HEK293 (cell line): ENCODE measurements around the gene REG3A.

ENCODE experiments used
- CTCF ChIA-PET: fragments of 350-600 bp; formaldehyde crosslinking; extraction: SDS; loops from one replicate; lab custom pipeline; 2021; ENCODE audit warnings: antibody characterized with exemption; lab: Yijun Ruan, JAX
- POLR2A ChIA-PET: fragments of 300-600 bp; formaldehyde crosslinking; extraction: SDS; loops from one replicate; lab custom pipeline; 2020; ENCODE audit warnings: antibody characterized with exemption, inconsistent platforms; lab: Yijun Ruan, JAX
- H3K27ac ChIP-seq: fragments of 200-500 bp; sonication (Bioruptor generic); 2 replicates; pipeline ENCODE4 v1.5.1; 2014; ENCODE audit warnings: low read depth, low read length, control low read depth, inconsistent platforms; ENCODE audit errors: extremely low read depth
- H3K36me3 ChIP-seq, 2 experiments: fragments of 200-500 bp in 1 of 2; sonication (Bioruptor generic) in 1 of 2; 1 replicate in 1 of 2; 2 replicates in 1 of 2; pipeline ENCODE4 v1.5.1; 2014 to 2017; ENCODE audit warnings: inconsistent platforms in 2 of 2, low read length in 2 of 2; ENCODE audit not compliant: control insufficient read depth in 2 of 2, insufficient read depth in 1 of 2
- H3K4me1 ChIP-seq: fragments of 200-500 bp; sonication (Bioruptor generic); 2 replicates; pipeline ENCODE4 v1.5.1; 2014; ENCODE audit warnings: mild to moderate bottlenecking, low read length, inconsistent platforms; ENCODE audit not compliant: control insufficient read depth, insufficient read depth
- H3K4me3 ChIP-seq: 2 replicates; pipeline ENCODE4 v1.5.1; 2011; ENCODE audit warnings: low read depth, mild to moderate bottlenecking, control low read depth, low read length, moderate library complexity
- H3K9me3 ChIP-seq: fragments of 200-500 bp; sonication (Bioruptor generic); 2 replicates; pipeline ENCODE4 v1.5.1; 2014; ENCODE audit warnings: low read depth, low read length, inconsistent platforms; ENCODE audit not compliant: control insufficient read depth, insufficient read depth
- AEBP2 ChIP-seq: fragments of 450-650 bp; formaldehyde crosslinking; IDR thresholded peaks from 2 replicates; pipeline ENCODE4 v1.5.1; 2016; ENCODE audit warnings: missing biosample characterization, missing genetic modification characterization, borderline replicate concordance
- BCL11B ChIP-seq: fragments of 450-650 bp; formaldehyde crosslinking; IDR thresholded peaks from 2 replicates; pipeline ENCODE4 v1.5.1; 2016; ENCODE audit warnings: low read depth, missing biosample characterization, missing genetic modification characterization
- PRDM1 ChIP-seq: fragments of 450-650 bp; formaldehyde crosslinking; IDR thresholded peaks from 2 replicates; pipeline ENCODE4; 2016; ENCODE audit warnings: missing biosample characterization, missing genetic modification characterization
- REPIN1 ChIP-seq: fragments of 450-650 bp; formaldehyde crosslinking; IDR thresholded peaks from 2 replicates; pipeline ENCODE4 v1.5.1; 2017; ENCODE audit warnings: missing biosample characterization, missing genetic modification characterization, low read depth
- REST ChIP-seq: fragments of 450-650 bp; formaldehyde crosslinking; IDR thresholded peaks from 2 replicates; pipeline ENCODE4 v1.5.1; 2016; ENCODE audit warnings: missing biosample characterization, missing genetic modification characterization
- SETDB1 ChIP-seq: IDR thresholded peaks from one replicate; pipeline ENCODE4 v1.6.1; 2017; ENCODE audit warnings: mild to moderate bottlenecking, low read length, moderate library complexity, mixed read lengths; ENCODE audit not compliant: insufficient read length
- ZBTB48 ChIP-seq: fragments of 450-650 bp; formaldehyde crosslinking; IDR thresholded peaks from 2 replicates; pipeline ENCODE4 v1.5.1; 2016; ENCODE audit warnings: missing biosample characterization, missing genetic modification characterization
- ZNF133 ChIP-seq: fragments of 450-650 bp; formaldehyde crosslinking; IDR thresholded peaks from 2 replicates; pipeline ENCODE4 v1.5.1; 2016; ENCODE audit warnings: missing biosample characterization, missing genetic modification characterization
- ZNF138 ChIP-seq: fragments of 450-650 bp; formaldehyde crosslinking; IDR thresholded peaks from 2 replicates; pipeline ENCODE4 v1.5.1; 2016; ENCODE audit warnings: missing biosample characterization, missing genetic modification characterization, borderline replicate concordance
- ZNF280C ChIP-seq: fragments of 450-650 bp; formaldehyde crosslinking; IDR thresholded peaks from 2 replicates; pipeline ENCODE4 v1.5.1; 2016; ENCODE audit warnings: missing biosample characterization, missing genetic modification characterization
- ZNF341 ChIP-seq: fragments of 450-650 bp; formaldehyde crosslinking; IDR thresholded peaks from 2 replicates; pipeline ENCODE4; 2016; ENCODE audit warnings: low read depth, missing biosample characterization, missing genetic modification characterization
- ZNF423 ChIP-seq: fragments of 450-650 bp; formaldehyde crosslinking; IDR thresholded peaks from 2 replicates; pipeline ENCODE4 v1.5.1; 2016; ENCODE audit warnings: missing biosample characterization, missing genetic modification characterization
- ZNF48 ChIP-seq: fragments of 450-650 bp; formaldehyde crosslinking; IDR thresholded peaks from 2 replicates; pipeline ENCODE4 v1.5.1; 2016; ENCODE audit warnings: missing biosample characterization, missing genetic modification characterization
- ZNF488 ChIP-seq: fragments of 450-650 bp; formaldehyde crosslinking; IDR thresholded peaks from 2 replicates; pipeline ENCODE4 v1.5.1; 2016; ENCODE audit warnings: missing biosample characterization, missing genetic modification characterization
- ZNF501 ChIP-seq: fragments of 450-650 bp; formaldehyde crosslinking; IDR thresholded peaks from 2 replicates; pipeline ENCODE4 v1.5.1; 2016; ENCODE audit warnings: missing biosample characterization, missing genetic modification characterization
- ZNF768 ChIP-seq: fragments of 450-650 bp; formaldehyde crosslinking; IDR thresholded peaks from 2 replicates; pipeline ENCODE4 v1.5.1; 2018; ENCODE audit warnings: missing biosample characterization, mild to moderate bottlenecking, missing genetic modification characterization
- ZSCAN16 ChIP-seq: fragments of 450-650 bp; formaldehyde crosslinking; IDR thresholded peaks from 2 replicates; pipeline ENCODE4 v1.5.1; 2016; ENCODE audit warnings: missing biosample characterization, missing genetic modification characterization
- ZSCAN30 ChIP-seq: fragments of 450-650 bp; IDR thresholded peaks from 2 replicates; pipeline ENCODE4 v1.5.1; 2018; ENCODE audit warnings: missing biosample characterization, mild to moderate bottlenecking, missing genetic modification characterization, moderate library complexity
- TF ChIP-seq, protein P1 (sequence below): fragments of 450-650 bp; formaldehyde crosslinking; conservative IDR thresholded peaks from 2 replicates; pipeline ENCODE4 v1.5.1; 2016; ENCODE audit warnings: low read depth, missing biosample characterization, missing genetic modification characterization
- TF ChIP-seq, protein P2 (sequence below): fragments of 450-650 bp; formaldehyde crosslinking; IDR thresholded peaks from 2 replicates; pipeline ENCODE4 v1.5.1; 2016; ENCODE audit warnings: missing biosample characterization, missing genetic modification characterization
- TF ChIP-seq, protein P3 (sequence below): fragments of 450-650 bp; formaldehyde crosslinking; IDR thresholded peaks from 2 replicates; pipeline ENCODE4 v1.5.1; 2016; ENCODE audit warnings: missing biosample characterization, missing genetic modification characterization

REG3A gene

DNA sequence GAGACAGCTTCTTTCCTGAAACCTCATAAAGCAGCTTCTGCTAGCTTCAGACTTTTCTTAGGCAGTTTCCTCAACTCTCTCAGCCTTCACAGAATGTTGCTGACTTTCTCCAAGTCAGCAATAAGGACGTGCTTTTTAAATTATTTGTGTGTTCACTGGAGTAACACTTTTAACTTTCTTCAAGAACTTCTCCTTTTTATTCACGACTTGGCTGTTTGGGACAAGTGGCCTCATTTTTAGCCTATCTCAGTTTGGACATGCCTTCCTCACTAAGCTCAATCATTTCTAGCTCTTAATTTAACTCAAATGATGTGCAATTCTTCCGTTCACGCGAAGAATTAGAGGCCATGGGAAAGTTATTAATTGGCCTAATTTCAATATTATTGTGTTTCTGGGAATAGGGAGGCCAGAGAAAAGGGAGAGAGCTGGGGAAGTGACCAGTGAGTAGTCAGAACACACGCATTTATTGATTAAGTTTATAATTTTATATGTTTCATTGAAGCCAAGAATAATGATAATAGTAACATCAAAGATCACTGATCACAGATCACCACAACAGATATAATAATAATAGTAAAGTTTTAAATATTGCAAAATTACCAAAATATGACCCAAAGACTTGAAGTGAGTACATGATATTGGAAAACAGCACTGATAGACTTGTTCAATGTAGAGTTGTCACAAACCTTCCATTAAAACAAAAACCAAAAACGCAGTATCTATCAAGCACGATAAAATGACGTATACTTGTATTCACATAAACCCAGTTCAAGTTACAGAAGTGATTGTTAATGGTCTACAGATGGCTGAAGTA lies 34.4 kb downstream of the REG3A start:
- no peak overlapping the region for H3K27ac ChIP-seq
- no peaks in the 10 kb centered on the region for H3K36me3 ChIP-seq
- TF ChIP-seq, protein P1, sequence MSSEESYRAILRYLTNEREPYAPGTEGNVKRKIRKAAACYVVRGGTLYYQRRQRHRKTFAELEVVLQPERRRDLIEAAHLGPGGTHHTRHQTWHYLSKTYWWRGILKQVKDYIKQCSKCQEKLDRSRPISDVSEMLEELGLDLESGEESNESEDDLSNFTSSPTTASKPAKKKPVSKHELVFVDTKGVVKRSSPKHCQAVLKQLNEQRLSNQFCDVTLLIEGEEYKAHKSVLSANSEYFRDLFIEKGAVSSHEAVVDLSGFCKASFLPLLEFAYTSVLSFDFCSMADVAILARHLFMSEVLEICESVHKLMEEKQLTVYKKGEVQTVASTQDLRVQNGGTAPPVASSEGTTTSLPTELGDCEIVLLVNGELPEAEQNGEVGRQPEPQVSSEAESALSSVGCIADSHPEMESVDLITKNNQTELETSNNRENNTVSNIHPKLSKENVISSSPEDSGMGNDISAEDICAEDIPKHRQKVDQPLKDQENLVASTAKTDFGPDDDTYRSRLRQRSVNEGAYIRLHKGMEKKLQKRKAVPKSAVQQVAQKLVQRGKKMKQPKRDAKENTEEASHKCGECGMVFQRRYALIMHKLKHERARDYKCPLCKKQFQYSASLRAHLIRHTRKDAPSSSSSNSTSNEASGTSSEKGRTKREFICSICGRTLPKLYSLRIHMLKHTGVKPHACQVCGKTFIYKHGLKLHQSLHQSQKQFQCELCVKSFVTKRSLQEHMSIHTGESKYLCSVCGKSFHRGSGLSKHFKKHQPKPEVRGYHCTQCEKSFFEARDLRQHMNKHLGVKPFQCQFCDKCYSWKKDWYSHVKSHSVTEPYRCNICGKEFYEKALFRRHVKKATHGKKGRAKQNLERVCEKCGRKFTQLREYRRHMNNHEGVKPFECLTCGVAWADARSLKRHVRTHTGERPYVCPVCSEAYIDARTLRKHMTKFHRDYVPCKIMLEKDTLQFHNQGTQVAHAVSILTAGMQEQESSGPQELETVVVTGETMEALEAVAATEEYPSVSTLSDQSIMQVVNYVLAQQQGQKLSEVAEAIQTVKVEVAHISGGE: no peak
- no peak for TF ChIP-seq REST (tag by site-specific recombination)
- TF ChIP-seq SETDB1: no peak
- no peak for TF ChIP-seq ZBTB48 (tag by site-specific recombination)
- no peak for TF ChIP-seq ZSCAN16 (tag by site-specific recombination)
- TF ChIP-seq ZNF768 (tag by site-specific recombination): no peak
- TF ChIP-seq AEBP2: no peak
- no peak for TF ChIP-seq ZNF501 (tag by site-specific recombination)
- no peak for TF ChIP-seq ZNF423 (tag by site-specific recombination)
- no peak for TF ChIP-seq BCL11B
- TF ChIP-seq ZNF133: no peak
- TF ChIP-seq PRDM1 (tag by site-specific recombination): no peak
- no peak for TF ChIP-seq ZNF488
- no peak for TF ChIP-seq ZNF341 (tag by site-specific recombination)
- no peaks in the 10 kb centered on the region for H3K9me3 ChIP-seq
- no peak overlapping the region for H3K4me3 ChIP-seq
- ChIA-PET CTCF (no interaction called here), POLR2A (no interaction called here)
- H3K4me1 ChIP-seq: no peaks in the 10 kb centered on the region

- CTCF ChIA-PET: no interaction called here
- Histone ChIP-seq H3K36me3 (no peaks in the 10 kb centered on the region), H3K4me3 (no peak overlapping the region), H3K9me3 (no peaks in the 10 kb centered on the region), H3K27ac (no peak overlapping the region), H3K4me1 (no peaks in the 10 kb centered on the region)
- POLR2A ChIA-PET: no interaction called here
- TF ChIP-seq ZSCAN30 (tag by site-specific recombination): no peak
- TF ChIP-seq, protein P2, sequence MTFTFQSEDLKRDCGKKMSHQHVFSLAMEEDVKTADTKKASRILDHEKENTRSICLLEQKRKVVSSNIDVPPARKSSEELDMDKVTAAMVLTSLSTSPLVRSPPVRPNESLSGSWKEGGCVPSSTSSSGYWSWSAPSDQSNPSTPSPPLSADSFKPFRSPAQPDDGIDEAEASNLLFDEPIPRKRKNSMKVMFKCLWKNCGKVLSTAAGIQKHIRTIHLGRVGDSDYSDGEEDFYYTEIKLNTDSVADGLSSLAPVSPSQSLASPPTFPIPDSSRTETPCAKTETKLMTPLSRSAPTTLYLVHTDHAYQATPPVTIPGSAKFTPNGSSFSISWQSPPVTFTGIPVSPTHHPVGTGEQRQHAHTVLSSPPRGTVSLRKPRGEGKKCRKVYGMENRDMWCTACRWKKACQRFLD (tag by site-specific recombination): no peak
- no peak for TF ChIP-seq ZNF280C
- TF ChIP-seq ZNF48 (tag by site-specific recombination): no peak
- TF ChIP-seq ZNF138 (tag by site-specific recombination): no peak
- TF ChIP-seq REPIN1: no peak
- TF ChIP-seq, protein P3, sequence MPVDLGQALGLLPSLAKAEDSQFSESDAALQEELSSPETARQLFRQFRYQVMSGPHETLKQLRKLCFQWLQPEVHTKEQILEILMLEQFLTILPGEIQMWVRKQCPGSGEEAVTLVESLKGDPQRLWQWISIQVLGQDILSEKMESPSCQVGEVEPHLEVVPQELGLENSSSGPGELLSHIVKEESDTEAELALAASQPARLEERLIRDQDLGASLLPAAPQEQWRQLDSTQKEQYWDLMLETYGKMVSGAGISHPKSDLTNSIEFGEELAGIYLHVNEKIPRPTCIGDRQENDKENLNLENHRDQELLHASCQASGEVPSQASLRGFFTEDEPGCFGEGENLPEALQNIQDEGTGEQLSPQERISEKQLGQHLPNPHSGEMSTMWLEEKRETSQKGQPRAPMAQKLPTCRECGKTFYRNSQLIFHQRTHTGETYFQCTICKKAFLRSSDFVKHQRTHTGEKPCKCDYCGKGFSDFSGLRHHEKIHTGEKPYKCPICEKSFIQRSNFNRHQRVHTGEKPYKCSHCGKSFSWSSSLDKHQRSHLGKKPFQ (tag by site-specific recombination): no peak
Measured at GRCh38 chr2:79122676-79123075, 36.9 kb downstream of the REG3A start.
